ENCODE data around the gene SPP1.

DNA sequence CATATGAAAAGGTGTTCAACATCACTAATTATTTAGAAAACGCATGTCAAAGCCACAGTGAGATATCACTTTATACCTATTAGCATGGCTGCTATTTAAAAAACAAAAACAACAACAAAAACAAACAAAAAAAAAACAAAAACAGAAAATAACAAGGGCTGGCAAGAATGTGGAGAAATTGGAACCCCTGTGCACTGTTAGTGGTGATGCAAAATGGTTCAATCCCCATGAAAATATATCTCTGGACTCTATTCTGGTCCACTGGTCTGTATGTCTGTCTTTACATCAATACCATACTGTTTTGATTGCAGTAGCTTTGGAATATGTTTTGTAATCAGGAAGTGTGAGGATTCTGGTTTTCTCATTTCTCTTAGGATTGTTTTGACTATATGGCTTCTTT is 43.6 kb upstream of the SPP1 start:
- TF ChIP-seq CTCF (IDR thresholded peaks at IDR 0.05 in 2 of 3, conservative IDR thresholded peaks at IDR 0.05 in 1 of 3; ENCODE audit: insufficient read depth in 2 of 3, low read depth in 1 of 3, low read length in 3 of 3), result no peak
- no peak for TF ChIP-seq SRF (CRISPR knock-in tag; IDR thresholded peaks at IDR 0.05)
- no peak for TF ChIP-seq ZNF23 (CRISPR knock-in tag; IDR thresholded peaks at IDR 0.05)
- no peak for TF ChIP-seq ZNF165 (CRISPR knock-in tag; IDR thresholded peaks at IDR 0.05; ENCODE audit: borderline replicate concordance)
- no peak for TF ChIP-seq KLF1 (tag; IDR thresholded peaks at IDR 0.05)
- no peak for TF ChIP-seq TAF1 (IDR thresholded peaks at IDR 0.05; ENCODE audit: control insufficient read depth, extremely low read depth, insufficient read depth, low read length, severe bottlenecking)
- no peak for TF ChIP-seq SREBF2 (CRISPR knock-in tag; IDR thresholded peaks at IDR 0.05)
- no peak for TF ChIP-seq MAFG (tag; conservative IDR thresholded peaks at IDR 0.05)

Data from K562 (cell line).